Measurements from ENCODE around the gene TOGARAM2.

DNA sequence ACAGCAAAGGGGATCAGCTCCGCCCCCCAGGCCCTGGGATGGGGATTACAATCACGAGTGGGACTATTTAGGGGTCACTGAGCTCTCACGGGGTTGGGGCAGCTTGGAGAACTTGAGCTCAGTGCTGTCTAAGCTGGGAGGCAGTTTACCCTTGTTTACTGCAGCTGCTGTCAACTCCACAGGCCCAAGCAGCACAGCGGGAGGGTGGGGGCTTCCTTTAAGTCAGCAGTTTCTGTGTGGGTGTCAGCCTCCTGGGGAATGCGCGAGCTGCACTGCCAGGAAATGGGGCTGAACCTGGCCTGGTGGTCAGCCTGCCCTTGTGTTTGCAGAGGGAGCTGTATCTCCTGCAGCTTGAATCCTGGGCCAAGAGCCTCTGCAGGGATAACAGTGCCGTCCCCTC is 29.8 kb downstream of the TOGARAM2 start:
- TF ChIP-seq, protein P1, sequence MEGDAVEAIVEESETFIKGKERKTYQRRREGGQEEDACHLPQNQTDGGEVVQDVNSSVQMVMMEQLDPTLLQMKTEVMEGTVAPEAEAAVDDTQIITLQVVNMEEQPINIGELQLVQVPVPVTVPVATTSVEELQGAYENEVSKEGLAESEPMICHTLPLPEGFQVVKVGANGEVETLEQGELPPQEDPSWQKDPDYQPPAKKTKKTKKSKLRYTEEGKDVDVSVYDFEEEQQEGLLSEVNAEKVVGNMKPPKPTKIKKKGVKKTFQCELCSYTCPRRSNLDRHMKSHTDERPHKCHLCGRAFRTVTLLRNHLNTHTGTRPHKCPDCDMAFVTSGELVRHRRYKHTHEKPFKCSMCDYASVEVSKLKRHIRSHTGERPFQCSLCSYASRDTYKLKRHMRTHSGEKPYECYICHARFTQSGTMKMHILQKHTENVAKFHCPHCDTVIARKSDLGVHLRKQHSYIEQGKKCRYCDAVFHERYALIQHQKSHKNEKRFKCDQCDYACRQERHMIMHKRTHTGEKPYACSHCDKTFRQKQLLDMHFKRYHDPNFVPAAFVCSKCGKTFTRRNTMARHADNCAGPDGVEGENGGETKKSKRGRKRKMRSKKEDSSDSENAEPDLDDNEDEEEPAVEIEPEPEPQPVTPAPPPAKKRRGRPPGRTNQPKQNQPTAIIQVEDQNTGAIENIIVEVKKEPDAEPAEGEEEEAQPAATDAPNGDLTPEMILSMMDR (conservative IDR thresholded peaks at IDR 0.05), result no peak
- TF ChIP-seq ZFX (IDR thresholded peaks at IDR 0.05), result no peak
